Adipocyte (in vitro differentiated cells): ENCODE data around the gene CDK2.

Experiments
- DNase-seq: peaks from one replicate; pipeline ENCODE4 v3.0.0-alpha.2; 2015; ENCODE audit warnings: low read depth
- H3K27me3 ChIP-seq: replicated peaks from 2 replicates; pipeline ENCODE4 v1.7.0; 2013; ENCODE audit warnings: mild to moderate bottlenecking, low read length, moderate library complexity; ENCODE audit not compliant: control insufficient read depth, insufficient read depth
- H3K36me3 ChIP-seq: 2 replicates; pipeline ENCODE4 v1.7.0; 2013; ENCODE audit warnings: low read length, mild to moderate bottlenecking, moderate library complexity; ENCODE audit not compliant: control insufficient read depth, insufficient read depth, severe bottlenecking
- H3K4me1 ChIP-seq: 2 replicates; pipeline ENCODE4 v1.7.0; 2013; ENCODE audit warnings: mild to moderate bottlenecking, low read length, moderate library complexity; ENCODE audit not compliant: control insufficient read depth, insufficient read depth
- H3K4me3 ChIP-seq: 2 replicates; pipeline ENCODE4 v1.7.0; 2013; ENCODE audit warnings: mild to moderate bottlenecking, low read length, moderate library complexity
- H3K9ac ChIP-seq: 2 replicates; pipeline ENCODE4 v1.7.0; 2013; ENCODE audit warnings: mild to moderate bottlenecking, low read length, moderate library complexity
- H3K9me3 ChIP-seq: 2 replicates; pipeline ENCODE4 v1.7.0; 2013; ENCODE audit warnings: mild to moderate bottlenecking, low read length, moderate library complexity; ENCODE audit not compliant: control insufficient read depth

The CDK2 gene

GRCh38 chr12:56020423-56021184, 54.0 kb downstream of the CDK2 start, which contains the start of gene IKZF4:
TSS of gene IKZF4 (plus strand) at chr12:56021043. CDS start at chr12:56021494, 451 bp downstream.
- DNase-seq, result peak; percentile 32

GRCh38 chr12:56021889-56022497, 55.4 kb downstream of the CDK2 start:
- DNase-seq, result no peak
- H3K27me3 ChIP-seq, result no peaks in the 10 kb centered on the region
- peaks cover 29% of the 10 kb centered on the region for H3K4me1 ChIP-seq
- peak overlapping the region; percentile 83 for H3K9ac ChIP-seq
- H3K36me3 ChIP-seq, result peaks cover 10% of the 10 kb centered on the region
- peak overlapping the region; percentile 67 for H3K4me3 ChIP-seq
- no peaks in the 10 kb centered on the region for H3K9me3 ChIP-seq

More at GRCh38 chr12:56020423-56021184, 54.0 kb downstream of the CDK2 start, which contains the start of gene IKZF4:
- Histone ChIP-seq H3K36me3 (peaks cover 10% of the 10 kb centered on the region), H3K9ac (peak within 1 kb of the TSS; percentile 83), H3K4me3 (peak within 1 kb of the TSS; percentile 67), H3K9me3 (no peaks in the 10 kb centered on the region), H3K27me3 (no peaks in the 10 kb centered on the region), H3K4me1 (peaks cover 29% of the 10 kb centered on the region)
